Stimulated activated CD8-positive, alpha-beta memory T cell treated with anti-CD3 and anti-CD28 coated beads, Interleukin-7, amount 100 ng/mL, for 24 hours (primary cell): Measurements from ENCODE around the gene HOXA11.

Experiments used
- DNase-seq: peaks from one replicate; pipeline ENCODE4 v3.0.0-alpha.2; 2020; ENCODE audit warnings: low read depth

Gene HOXA11

DNA sequence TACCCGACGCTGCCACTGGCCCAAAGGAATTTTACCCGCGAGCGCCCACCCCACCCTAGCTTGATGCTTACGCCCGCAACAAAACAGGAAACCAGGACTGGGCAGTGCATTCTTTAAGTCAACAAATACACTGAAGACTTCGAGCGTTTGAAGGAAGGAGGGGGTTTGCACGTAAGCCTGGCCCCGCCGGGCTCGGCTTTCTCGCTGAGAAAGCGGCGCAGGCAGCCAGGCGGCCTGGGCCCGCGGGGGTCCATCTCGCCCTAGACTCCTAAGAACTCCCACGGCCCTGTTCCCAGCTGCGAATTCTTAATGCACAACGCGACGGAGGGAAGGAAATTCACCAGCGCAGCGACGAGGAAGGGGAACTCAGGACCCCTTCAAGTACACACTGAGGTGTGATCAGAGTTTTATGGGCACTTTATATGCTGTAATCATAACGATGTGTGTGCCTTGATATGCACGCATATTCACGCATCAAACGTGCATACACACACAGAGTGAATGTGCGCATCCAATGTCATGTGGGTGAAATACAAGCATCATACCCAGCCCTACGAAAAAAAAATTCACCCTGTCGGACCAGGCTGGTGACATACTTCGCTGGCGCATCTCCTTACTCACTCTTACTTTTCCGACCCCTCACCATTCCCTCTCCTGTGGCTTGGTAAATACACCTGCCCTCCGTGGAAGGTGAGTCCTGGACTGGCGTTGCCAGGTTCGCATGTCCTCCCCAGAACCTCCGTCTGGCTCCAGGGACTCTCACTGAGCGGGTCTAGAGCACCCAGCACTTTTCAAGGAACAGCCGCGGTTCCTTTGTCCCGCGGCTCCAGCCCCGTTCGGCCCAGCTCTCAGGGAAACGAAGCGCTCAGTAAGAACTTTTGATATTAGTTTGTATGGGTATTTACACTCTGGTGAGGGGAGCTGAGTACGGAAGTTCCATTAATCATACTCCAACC is 20.6 kb upstream of the HOXA11 start:
- DNase-seq = no peak

- no peak for DNase-seq
Observed at GRCh38 chr7:27204851-27205322, 19.9 kb upstream of the HOXA11 start.

GRCh38 chr7:27203964-27204594 is 19.0 kb upstream of the HOXA11 start:
- no peak for DNase-seq

DNA sequence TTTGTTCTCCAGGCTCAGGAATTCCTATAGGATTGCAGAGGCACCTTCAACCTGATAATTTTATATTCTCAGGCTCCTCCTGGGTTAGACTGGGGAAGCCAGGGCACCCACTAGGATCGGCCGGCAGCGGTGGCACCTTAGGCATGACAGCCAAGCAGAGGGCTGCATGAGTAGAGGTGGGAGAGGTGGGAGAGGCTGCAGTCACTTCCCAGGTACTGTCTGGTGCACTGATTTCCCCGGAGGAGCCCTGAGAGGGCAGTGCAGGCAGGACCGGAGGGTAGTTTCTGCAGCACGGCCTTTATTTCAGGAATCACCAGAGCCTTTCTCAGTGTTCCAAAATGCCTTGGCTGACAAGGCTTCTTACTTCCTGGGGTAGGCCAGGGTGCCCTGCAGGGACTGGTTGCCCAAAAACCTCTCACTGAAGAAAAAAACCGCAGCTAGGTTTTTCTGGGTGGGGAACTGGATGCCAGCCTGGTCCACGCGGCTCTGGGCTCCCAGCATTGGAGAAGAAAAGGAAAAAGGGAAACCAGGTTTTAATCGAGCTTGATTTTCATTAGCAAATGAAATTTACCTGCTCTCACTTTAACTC is 18.4 kb upstream of the HOXA11 start:
- no peak for DNase-seq

DNA sequence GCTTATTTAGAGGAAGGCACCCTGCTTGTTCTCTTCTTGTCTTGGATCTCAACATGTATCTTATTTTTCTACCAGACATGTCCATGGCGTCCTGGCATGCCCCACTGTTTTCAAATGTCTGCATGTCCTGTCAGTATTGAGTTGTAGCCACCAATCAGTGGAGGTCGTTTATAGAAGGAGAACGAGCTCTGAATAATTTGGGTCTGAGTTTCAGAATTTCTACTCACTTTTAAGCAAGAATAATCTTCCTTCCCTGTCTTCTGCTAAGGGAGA is 17.8 kb upstream of the HOXA11 start:
- no peak for DNase-seq

DNA sequence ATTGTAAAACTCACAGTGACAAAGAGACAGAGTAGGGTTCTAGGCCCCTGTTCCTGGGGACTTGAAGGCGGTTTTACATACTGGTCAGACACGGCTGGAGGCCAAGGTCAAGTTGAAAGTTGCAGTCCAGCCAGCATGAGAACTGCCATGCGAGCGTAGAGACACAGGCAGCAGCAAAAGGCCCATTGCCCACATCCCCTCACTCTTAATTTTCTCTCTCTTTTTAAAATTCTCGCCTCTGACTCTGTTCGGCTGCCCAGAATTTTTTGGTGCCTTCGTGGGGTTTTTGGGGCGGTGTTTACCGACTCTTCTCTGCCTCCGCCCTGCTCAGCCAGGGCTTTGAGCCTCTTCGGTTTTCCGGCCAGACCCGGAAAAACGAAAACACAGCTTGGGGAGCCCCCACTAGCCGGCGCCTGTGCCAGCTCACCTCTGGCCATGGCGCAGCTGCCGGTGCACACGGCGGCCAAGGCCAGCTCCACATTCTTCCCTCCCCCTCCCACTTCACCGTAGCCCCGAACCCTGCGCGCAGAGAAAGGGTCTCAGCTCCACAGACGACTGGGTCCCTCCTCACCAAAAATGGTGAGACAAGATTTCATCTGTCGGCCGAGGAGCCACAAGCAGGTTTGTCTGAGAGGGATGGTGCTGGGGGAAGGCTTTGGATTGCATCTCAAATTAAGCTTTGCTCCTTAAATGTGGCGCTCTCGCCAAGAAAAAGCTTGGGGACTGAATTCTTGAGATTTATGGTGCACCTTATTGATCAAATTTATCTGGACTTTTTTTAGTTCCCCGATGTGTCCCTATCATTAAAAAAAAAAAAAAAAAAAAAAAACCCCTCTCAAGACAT is 17.2 kb upstream of the HOXA11 start:
- no peak for DNase-seq

- DNase-seq = no peak
Observed at GRCh38 chr7:27201580-27202017, 16.6 kb upstream of the HOXA11 start.

- DNase-seq = no peak
Observed at GRCh38 chr7:27200761-27201579, 15.9 kb upstream of the HOXA11 start.

DNA sequence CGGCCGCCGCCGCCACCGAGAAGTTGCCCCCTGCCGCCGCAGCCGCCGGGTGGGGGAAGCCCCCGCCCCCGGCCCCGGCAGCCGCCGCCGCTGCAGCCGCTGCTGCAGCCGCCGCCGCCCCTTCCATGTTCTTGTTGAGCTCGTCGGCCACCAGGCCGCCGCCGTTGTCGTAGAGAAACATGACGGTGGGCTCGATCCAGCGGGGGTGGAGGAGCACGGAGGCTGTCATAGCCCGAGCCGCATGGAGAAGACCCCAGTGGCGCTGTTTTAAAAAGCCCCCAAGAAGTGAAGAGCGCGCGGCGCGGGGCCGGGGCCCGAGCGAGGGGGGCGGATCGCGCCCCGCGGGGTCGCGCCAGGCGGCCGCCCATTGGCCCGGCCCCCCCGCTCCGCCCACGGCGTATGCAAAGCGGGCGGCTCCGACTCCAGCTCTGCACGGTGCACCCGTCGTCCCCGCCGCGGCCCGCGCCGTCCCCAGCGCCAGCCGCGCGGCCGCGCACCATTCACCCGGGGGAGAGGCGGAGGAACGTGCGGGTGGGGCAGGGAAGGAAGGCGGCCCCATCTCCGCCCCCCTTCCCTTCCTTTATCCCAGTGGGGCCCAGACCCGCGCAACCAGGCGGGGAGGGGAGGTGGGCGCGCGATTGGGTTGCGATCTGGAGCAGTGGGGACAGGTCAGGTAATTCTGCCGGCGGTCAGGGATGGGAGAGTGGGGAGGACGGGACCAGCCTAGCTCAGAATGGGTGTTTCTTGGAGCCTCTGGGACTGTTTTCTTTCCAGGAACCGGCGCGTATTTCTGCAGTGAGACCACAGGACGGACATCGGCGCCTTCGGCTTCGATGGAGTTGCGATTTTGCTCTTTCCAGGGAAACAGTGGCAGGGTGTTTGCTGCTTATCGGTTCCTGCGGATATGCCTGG is 15.1 kb upstream of the HOXA11 start, which contains the start of gene HOXA13:
TSS of gene HOXA13 (minus strand) at position 243 of the 912 bp plus-strand sequence. CDS start at position 229, 14 bp downstream.
- no peak for DNase-seq

- no peak for DNase-seq
Observed at GRCh38 chr7:27198871-27199801, 14.1 kb upstream of the HOXA11 start.

DNA sequence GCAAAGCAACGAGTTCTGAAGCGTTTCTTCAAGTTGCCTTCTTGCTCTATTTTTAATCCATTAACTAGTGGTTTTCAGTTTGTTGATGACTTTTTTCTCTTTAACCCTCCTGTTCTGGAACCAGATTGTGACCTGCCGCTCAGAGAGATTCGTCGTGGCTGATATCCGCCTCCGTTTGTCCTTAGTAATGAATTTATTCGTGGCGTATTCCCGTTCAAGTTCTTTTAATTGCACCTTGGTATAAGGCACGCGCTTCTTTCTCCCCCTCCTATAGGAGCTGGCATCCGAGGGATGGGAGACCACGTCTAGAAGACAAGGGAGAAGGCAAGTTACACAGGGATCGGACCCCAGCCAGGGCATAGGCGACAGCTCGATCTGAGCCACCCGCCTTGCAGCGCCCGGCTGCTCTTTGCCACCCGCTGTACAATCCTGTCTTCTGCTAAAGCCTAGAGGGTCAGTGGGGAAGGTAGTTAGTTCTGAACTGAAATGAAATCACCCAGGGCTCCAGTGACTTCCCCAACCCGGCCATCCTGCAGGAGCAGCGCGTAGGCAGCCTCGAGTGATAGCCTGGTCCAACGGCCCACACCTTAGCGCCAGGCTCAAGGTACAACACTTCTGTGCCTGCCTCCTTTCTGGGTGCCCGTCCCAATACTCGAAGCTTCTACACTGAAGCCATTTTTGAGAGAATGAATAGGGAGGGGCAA is 13.3 kb upstream of the HOXA11 start:
- no peak for DNase-seq

GRCh38 chr7:27197137-27198042 is 12.4 kb upstream of the HOXA11 start:
- no peak for DNase-seq

DNA sequence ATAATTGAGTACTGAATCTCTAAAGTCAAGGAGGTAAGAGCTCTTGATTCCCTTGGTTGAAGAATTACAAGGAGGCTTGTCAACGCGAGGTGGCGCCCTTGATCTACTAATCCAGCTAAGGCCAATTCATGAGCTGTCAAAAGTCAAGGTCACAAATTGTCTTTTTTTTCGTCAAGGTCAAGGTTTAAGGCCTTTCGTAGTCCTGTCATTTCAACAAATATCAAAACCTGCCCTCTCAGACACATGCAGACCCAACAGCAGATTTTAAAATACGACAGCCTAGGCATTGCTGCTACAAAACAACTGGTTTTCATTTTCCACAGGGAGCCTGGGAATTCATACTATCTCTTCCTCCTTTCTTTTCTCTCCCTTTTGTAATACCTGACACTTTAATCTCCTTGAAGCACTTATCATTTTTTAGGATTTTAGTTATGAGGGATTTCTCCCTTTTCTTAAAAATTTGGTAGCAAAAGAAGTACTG is 11.3 kb upstream of the HOXA11 start:
- peak; percentile 84 for DNase-seq

DNA sequence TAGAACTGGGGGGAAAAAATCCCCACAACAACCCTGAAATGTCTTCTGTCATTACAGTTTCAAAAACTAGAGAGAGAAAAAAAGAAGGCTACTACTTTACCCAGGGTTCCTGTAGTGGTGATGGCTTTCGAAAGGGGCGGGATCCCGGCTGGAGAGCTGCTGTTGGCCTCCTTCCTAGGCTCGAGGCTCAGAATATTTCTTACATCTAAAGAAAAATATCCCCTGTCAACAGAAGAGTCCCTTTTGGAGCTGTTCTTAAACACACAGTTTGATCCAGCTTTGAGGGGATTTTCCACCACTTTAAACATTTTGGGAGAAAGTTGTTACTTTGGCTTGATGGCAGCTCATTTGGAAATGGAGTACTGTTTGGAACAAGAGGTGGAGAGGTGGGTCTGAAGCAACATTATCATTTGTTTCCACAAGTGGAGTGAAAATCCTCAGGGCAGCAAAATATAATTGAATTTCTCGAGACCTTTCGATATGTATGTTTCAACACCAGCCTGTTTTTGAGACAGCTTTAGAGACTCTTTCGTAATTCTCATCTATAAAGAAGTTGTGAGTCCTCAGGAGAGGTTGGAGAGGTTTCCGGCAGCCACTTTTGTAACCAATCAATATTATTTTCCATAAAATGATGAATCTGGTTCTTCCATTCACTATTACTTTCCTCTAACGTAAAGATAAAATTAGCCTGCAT is 9.8 kb upstream of the HOXA11 start:
- DNase-seq = no peak

GRCh38 chr7:27194002-27194352 is 8.9 kb upstream of the HOXA11 start:
- no peak for DNase-seq

DNA sequence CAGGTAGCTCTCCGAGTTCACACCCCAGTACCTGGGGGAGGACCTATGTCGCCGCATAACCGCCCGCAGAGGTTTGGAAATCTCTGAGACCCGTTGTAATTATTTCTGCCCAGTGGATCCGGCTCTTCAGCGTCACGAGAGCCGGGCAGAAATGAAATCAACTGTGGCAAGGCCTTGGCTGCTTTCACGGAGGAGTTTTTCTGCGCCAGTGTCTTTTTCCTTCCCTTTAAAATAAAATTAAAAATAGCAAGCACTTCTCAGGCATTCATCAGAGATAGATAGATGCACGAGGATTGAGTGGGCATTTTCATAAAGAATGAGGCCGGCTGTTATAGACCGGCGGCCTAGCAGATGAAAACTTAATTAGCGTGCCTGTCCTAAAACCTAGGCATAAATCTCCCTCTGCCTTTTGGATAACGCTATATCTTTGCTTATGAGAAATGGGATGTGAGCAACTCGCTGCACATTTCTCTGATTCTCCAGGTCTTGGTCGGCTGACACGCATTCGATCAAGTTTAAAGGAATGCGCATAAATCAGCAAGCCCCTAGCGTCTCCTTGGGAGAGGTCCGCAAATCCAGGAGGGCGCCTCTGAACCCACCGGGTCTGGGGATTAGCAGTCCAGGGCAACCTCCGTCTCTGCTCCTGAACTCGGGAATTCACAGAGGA is 8.4 kb upstream of the HOXA11 start:
- DNase-seq = no peak
